GM06990 (cell line): ENCODE data around the gene MRPL36.

Experiments
- DNase-seq: peaks from one replicate; pipeline ENCODE4 v3.0.0-alpha.2; 2011; ENCODE audit not compliant: insufficient read length; ENCODE audit errors: extremely low read depth
- H3K27me3 ChIP-seq: replicated peaks from 2 replicates; pipeline ENCODE4 v1.6.0; 2011; ENCODE audit warnings: low read length; ENCODE audit not compliant: control insufficient read depth, insufficient read depth
- H3K36me3 ChIP-seq: 2 replicates; pipeline ENCODE4 v1.5.1; 2011; ENCODE audit warnings: low read length; ENCODE audit not compliant: control insufficient read depth, insufficient read depth
- H3K4me3 ChIP-seq: replicated peaks from 2 replicates; pipeline ENCODE4 v1.5.1; 2011; ENCODE audit warnings: low read depth, mild to moderate bottlenecking, control low read depth, low read length
- CTCF ChIP-seq: IDR thresholded peaks from 2 replicates; pipeline ENCODE4 v1.5.1; 2011; ENCODE audit warnings: low read length, control low read depth, mild to moderate bottlenecking, inconsistent platforms; ENCODE audit not compliant: insufficient read depth, poor library complexity, severe bottlenecking

Gene MRPL36

GRCh38 chr5:1761453-1761755 is 38.2 kb downstream of the MRPL36 start:
- DNase-seq: no peak
- no peak for TF ChIP-seq CTCF
- H3K27me3 ChIP-seq: no peaks in the 10 kb centered on the region; the same call in 1 of the 2 replicates
- H3K4me3 ChIP-seq: no peak overlapping the region
- no peaks in the 10 kb centered on the region for H3K36me3 ChIP-seq

- Histone ChIP-seq H3K4me3 (no peak overlapping the region), H3K36me3 (no peaks in the 10 kb centered on the region), H3K27me3 (no peaks in the 10 kb centered on the region; the same call in 1 of the 2 replicates)
- no peak for DNase-seq
- TF ChIP-seq CTCF: no peak
Observed at GRCh38 chr5:1760656-1761452, 38.8 kb downstream of the MRPL36 start.

- TF ChIP-seq CTCF: no peak
- no peak overlapping the region for H3K4me3 ChIP-seq
- DNase-seq: no peak
- no peaks in the 10 kb centered on the region for H3K36me3 ChIP-seq
- no peaks in the 10 kb centered on the region; the same call in 1 of the 2 replicates for H3K27me3 ChIP-seq
Observed at GRCh38 chr5:1760231-1760630, 39.4 kb downstream of the MRPL36 start.

GRCh38 chr5:1759378-1759970 is 40.2 kb downstream of the MRPL36 start:
- TF ChIP-seq CTCF: no peak
- no peak for DNase-seq
- no peak overlapping the region for H3K4me3 ChIP-seq
- H3K36me3 ChIP-seq: no peaks in the 10 kb centered on the region
- H3K27me3 ChIP-seq: no peaks in the 10 kb centered on the region; the same call in 1 of the 2 replicates

GRCh38 chr5:1758574-1758973 is 41.1 kb downstream of the MRPL36 start:
- no peak for TF ChIP-seq CTCF
- no peak for DNase-seq
- H3K36me3 ChIP-seq: no peaks in the 10 kb centered on the region
- H3K4me3 ChIP-seq: no peak overlapping the region
- H3K27me3 ChIP-seq: no peaks in the 10 kb centered on the region; the same call in 1 of the 2 replicates
